GF-D8 (cell line): Measurements from ENCODE around the gene UBE4B.
"Not testable (repeated sequence)": the region's sequence is repeated elsewhere in the genome, so short reads cannot be mapped to it uniquely, and the experiment has no call there.

ENCODE experiments used
- DNase-seq: peaks from one replicate; lab custom pipeline; 2025; lab: John Stamatoyannopoulos, UW

Gene UBE4B

DNA sequence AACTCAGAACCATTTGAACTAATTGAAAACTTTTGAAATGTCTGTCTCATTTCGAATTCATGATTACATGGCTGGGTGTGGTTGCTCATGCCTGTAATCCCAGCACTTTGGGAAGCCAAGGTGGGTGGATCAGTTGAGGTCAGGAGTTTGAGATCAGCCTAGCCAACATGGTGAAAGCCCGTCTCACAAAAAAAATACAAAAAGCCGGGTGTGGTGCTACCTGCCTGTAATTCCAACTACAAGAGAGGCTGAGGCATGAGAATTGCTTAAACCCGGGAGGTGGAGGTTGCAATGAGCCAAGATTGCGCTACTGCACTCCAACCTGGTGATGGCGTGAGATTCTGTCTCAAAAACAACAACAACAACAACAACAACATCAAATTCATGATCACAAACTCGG lies 40.6 kb downstream of the UBE4B start:
- not testable (repeated sequence) for DNase-seq

DNA sequence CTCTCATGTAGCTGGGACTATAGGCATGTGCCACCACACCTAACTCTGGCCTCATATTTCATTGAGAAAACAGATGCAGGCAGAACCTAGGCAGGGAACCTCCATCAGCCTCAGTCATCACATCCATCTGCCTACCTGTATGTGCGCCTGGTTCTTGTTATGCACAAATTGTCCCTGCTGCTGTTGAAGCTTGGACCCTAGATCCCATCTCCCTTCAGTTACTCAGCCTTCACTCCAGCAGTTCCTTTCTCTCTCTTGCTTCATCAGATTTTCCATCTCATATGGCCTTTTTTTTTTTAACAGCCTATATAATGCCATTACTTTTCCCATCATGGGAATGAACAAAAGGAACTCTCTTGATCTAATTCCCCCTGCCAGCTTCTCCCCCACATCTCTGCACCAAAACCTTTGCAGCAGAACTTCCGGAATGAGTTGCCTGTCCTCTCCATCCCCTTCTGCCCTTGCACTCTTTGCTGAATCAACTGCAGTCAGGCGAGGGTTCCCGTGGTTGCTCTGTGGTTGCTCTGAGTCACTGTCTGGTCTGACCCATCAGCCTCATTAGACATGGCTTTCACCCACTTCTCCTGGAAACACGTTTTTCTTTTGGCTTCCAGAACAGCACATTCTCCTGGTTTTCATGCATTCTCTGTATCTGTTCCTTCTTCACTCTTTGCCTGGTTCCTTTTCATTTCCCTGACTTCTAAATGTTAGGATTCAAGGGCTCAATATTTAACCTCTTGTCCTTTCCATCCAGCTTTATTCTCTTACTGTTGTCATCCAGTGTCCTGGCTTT lies 41.5 kb downstream of the UBE4B start:
- DNase-seq: peak; percentile 76

DNA sequence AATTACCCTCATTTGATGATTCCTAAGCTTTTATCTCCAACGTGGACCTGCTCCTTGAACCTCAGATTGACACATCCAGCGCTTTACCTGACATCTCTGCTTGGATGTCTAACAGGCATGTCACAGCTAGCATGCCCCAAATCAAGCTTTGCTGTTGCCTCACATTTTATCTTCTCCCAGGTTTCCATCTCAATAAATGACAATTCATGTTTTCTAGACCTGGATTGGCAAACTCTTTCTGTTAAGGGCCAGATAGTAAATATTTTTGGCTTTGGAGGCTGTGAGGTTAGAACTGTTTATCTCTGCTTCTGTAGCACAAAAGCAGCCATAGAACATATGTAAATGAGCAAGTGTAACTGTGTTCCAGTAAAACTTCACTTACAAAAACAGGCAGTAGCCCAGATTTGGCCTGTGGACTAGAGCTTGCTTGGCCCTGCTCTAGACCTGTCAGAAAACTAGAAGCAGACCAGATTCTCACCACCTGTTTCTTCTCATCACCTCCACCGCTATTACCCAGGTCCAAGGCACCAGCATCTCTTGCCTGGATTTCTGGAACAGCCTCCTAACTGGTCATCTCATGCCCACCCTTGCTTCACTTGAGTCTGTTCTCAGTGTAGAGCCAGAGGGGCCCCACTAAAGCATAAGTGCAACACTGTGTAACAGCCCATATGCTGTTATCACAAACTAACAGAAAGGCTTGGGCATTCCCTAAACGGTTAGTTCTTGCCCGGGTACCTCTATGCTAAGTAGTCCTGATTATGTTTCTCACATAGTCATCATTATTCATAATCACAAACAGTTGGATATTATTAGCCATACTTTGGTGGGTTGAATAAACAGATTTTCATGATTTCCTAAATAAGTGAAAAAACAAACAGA lies 42.3 kb downstream of the UBE4B start:
- DNase-seq: no peak

DNA sequence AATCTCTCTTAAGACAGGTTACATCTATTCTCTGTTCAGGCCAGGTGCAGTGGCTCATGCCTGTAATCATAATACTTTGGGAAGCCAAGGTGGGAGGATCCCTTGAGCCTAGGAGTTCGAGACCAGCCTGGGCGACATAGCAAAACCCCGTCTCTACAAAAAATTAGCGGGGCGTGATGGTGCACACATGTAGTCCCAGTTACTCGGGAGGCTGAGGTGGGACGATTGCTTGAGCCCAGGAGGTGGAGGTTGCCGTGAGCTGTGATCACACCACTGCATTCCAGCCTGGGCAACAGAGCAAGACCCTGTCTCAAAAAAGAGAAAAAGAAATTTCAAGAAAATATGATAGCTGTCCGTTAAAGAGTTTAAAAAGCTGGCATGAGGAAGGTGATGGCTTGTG lies 43.0 kb downstream of the UBE4B start:
- no peak for DNase-seq

DNA sequence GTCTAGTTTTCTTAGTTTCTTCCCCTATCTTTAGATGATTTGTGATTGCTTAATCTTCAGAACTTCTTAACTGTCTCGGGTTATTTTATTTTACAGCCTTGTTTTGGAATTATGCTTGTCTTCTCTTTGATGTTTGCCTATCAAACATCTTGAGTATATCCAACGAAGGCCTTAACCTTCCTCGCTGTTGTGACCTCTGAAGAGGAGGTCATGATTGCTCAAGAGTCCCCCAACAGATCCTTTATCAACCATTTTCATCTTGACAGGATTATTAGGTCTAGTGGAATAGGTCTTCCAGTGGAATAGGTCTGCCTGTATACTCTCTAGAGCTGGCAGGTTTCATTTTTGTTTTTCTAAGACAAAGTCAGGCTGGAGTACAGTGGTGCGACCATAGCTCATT lies 45.7 kb downstream of the UBE4B start:
- no peak for DNase-seq

DNA sequence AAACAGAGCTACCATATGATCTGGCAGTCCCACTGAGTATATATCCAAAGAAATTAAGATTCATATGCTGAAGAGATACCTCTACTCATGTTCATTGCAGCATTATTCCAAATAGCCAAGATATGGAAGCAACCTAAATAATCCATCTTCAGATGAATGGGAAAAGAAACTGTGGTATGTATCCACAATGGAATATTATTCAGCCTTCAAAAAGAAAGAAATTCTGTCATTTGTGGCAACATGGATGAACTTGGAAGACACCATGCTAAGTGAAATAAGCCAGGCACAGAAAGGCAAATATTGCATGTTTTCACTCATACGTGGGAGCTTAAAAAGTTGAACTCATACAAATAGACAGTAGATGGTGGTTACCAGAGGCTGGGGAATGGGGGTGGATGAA lies 47.8 kb downstream of the UBE4B start:
- no peak for DNase-seq

DNA sequence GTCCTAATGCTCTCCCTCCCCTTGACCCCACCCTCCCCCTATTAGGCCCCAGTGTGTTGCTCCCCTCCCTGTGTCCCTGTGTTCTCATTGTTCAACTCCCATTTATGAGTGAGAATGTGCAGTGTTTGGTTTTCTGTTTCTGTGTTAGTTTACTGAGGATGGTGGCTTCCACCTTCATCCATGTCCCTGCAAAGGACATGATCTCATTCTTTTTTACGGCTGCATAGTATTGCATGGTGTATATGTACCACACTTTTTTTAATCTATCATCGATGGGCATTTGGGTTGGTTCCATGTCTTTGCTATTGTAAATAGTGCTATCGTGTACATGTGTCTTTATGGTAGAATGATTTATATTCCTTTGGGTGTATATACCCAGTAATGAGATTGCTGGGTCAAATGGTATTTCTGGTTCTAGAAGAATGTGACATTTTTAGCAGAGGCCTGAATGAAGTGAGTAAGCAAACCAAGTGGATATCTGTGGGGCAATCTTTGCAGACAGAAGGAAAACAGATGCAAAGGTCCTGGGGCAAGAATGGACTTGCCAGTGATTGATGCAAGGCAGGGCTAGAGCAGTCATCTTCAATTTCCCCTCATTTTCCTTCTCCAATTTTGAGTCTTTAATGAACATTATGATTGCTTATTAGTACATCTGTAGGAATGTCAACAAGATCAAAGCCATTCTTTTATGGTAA lies 50.2 kb downstream of the UBE4B start:
- DNase-seq: no peak

DNA sequence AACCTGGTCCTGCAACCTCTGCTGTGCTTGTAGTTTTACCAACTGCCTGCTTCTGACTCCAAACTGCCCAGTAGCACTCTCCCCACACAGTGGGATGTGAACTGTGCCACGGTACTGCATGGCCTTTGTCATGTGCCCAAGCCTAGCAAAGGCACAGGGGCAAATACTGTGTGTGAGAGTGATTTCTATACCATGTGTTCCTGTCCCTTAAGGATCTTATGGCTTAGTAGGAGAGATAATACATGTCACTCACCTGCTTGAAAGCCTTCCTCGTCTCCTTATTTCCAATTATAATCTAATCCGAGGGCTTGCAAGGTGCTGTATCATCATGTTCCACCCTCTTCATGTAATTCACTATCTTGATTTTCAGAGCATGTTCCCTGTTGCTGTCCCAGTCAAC lies 51.3 kb downstream of the UBE4B start:
- DNase-seq: no peak

DNA sequence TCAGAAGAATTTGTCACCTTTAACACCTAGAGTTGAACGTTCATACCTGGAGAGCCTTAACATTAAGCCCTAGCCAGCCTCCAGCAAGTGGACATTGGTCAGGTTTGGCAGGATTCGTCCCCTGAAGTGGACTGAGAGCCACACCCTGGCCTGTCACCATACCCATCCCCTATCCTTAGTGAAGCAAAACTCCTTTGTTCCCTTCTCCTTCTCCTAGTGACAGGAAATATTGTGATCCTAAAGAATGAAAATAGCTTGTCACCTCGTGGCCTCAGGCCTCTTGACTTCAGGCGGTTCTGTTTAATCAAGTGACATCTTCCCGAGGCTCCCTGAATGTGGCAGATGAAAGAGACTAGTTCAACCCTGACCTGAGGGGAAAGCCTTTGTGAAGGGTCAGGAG lies 52.3 kb downstream of the UBE4B start:
- DNase-seq: no peak

DNA sequence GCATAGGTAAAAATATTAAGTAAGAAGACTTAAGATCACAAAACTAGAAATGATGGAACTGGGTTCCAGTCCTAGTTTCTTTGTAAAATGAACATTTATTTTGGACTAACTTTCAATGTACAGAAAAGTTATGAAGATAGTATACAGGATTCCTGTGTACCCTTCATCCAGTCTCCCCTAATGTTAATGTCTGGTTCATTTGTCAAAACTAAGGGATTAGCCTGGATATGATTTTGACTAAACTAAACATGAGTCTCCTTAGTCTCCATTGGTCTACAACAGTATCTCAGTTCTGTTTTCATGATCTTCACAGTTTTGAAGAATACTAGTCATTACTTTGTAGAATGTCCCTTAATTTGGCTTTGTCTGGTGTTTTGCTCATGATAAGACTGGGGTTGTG lies 54.5 kb downstream of the UBE4B start:
- no peak for DNase-seq

DNA sequence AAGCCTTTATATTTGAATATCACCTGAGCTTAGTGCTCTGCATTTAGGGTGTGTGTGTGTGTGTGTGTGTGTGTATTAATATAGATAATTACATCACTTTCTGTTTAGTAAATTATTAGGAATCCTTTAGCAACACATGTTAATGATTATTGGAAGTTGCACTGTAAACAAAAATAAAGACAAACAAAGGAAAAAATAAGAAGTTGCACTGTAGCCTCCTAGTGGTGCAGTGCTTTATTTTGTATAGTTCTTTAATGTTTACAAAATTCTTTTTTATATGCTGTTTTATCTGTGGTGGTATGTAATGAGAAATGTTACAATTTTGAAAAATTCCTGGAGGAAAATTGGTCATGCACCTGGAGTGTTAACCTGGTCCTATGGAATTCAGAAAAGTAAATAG lies 69.2 kb downstream of the UBE4B start:
- no peak for DNase-seq

DNA sequence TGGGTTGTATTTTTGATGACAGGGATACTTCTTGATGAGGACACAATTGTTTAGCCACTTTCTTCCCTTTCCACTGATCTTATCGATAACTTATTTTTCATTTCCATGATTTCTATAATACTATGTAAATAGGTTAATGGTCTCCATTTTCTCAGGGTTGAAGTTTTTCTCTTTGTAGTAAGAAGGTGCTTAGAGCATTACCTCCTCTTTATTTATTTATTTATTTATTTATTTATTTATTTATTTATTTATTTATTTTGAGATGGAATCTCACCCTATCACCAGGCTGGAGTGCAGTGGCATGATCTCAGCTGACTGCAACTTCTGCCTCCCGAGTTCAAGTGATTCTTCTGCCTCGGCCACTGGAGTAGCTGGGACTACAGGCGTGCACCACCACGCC lies 70.4 kb downstream of the UBE4B start:
- DNase-seq: no peak

DNA sequence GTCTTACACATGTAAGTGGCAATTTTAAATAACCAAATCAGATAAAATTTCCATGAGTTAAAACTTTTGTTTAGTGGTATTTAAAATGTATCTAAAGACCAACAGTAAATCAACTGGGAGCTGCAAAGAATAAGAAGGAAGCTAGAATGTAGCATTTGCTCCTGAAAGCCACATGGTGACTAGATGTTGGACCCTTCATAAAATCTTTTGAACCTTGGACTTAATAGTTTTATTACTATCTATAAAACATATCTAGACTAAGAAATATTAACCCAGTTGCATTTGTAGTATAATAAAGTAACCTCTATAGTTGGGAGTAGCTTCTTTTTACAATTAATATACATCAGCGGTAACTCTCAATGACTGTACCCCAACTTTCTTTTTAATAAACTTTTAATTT lies 72.1 kb downstream of the UBE4B start:
- no peak for DNase-seq

DNA sequence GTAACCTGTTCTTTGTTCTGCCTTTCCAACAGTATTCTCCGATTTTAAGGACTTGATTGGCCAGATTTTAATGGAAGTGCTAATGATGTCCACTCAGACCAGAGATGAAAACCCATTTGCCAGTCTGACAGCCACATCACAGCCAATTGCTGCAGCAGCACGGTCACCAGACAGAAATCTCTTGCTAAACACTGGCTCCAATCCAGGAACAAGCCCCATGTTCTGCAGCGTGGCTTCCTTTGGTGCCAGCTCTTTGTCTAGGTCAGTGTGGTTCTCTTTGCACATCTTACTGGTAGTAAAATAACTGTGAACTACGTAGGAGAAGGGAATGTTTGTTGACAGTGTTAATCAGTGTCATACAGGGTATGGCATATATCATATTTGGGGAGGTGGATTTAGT lies 72.7 kb downstream of the UBE4B start:
- DNase-seq: no peak

DNA sequence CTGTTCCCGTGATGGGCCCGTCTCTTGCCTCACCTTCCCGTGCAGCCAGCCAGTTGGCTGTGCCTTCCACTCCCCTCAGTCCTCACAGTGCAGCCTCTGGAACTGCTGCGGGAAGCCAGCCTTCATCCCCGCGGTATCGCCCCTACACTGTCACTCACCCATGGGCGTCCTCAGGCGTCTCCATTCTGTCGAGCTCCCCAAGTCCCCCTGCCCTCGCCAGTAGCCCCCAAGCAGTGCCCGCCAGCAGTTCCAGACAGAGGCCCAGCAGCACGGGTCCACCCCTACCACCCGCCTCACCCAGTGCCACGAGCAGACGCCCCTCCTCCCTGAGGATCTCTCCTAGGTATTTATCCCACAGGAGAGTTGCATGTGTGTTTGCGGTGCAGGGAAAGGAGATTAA lies 73.5 kb downstream of the UBE4B start:
- DNase-seq: no peak

DNA sequence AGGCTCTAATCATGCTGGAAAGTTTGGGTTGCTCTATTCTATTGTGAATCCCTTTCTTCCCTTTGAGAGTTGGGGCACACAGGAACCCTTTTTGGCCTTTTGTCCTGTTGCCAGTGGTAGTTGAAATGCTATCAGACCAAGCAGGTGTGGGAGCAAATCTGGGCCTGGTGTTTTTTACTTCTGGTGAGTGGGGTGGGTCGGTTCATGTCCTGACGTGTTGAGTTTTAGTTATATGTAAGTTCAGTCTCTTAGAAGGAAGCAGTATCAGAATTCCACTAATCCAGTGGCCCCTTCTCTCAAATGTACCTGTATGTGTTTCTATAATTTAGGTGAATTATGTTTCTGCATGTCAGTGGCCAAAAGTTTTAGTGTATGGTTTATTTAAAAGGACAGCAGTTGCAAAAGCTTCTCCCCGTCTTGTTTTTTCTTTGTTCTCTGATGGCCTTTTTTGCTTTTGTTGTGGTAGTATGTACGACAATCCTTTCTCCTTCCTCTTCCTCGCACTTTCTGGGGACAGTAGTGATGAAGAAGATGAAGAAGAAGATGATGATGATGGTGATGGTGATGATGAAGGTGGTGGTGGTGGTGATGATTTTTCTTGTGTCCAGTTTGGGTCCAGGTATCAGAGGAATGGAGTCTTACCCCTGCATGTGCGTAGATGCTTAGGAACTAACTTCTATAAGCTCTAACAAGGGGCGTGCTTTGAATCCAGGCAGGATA lies 74.2 kb downstream of the UBE4B start:
- DNase-seq: no peak

DNA sequence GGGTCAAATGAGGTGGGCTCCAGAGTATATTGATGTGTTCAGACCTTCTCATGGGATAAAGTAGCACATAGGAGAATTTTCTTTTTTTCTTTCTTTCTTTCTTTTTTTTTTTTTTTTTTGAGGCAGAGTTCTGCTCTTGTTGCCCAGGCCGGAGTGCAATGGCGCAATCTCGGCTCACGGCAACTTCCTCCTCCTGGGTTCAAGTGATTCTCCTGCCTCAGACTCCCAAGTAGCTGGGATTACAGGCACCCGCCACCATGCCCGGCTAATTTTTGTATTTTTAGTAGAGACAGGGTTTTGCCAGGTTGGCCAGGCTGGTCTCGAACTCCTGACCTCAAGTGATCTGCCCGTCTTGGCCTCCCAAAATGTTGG lies 74.7 kb downstream of the UBE4B start:
- DNase-seq: not testable (repeated sequence)

DNA sequence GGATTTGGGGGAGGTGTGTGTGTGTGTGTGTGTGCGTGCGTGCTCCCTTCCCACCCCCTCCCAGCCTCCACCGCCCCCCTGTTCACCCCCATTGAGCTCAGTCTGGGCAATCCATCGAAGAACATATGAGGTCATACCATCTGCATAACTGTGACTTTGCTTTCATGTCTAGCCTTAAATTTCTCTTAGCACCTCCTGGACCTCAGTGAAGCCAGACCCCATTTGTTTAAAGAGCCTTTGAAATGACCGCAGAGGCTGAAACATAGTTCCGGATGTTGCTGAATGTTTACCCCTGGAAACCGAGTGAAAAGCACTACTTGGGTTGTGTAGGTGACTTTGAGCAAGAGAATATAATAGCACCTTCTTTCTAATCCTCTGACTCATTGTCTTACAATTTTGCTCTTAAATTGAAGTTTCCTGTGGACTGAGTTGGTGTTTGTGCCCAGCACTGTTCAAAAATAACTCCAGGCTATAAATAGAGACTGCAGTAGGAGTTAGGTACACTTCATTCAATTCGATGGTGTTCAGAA lies 75.4 kb downstream of the UBE4B start:
- DNase-seq: no peak

DNA sequence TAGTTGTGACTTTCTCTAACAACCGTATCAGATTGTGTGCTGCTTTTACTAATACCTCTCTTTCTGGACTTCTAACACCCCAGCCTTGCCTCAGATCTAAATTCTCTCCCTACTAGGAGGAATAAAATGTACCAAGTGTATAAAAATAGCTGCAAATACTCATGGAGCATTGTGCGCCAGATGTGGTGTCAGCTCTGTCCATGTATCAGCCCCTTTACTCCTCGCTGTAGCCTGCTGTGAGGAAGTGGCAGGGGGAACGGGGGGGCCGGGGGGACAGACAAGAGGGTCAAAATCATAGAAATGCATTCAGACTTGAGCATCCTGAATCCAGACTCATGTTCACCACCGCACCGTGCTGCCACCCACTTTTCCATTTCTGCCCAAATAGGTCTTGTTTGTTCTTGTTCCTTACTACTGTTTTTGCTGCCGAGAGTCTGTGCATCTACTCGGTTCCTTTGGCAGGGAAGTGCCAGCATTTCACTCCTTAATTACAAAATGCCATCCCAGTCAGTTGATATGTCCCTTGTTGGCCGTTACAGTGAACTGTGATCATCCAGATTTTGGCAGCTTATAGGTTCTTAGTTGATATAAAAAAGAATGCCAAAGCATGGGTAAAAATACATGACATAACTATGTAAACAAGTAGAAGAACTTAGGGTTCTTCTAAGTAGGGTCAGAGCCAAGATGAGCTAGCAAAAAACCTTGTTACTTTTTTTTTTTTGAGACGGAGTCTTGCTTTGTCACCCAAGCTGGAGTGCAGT lies 76.4 kb downstream of the UBE4B start:
- DNase-seq: no peak

DNA sequence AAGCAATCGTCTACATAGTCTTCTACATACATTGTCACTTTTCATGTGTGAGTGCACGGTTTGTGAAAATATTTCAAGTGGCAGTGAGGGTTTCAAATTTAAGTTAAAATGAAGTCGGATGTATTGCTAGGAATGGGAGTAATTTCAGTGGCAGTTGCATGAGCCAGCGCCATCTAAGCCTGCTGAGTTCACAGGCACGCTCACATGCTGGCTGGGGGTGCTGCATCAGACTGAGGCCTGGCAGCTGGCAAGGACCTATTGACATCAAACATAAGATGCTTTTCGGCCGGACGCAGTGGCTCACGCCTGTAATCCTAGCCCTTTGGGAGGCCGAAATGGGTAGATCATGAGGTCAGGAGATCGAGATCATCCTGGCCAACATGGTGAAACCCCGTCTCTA lies 80.7 kb downstream of the UBE4B start:
- no peak for DNase-seq

DNA sequence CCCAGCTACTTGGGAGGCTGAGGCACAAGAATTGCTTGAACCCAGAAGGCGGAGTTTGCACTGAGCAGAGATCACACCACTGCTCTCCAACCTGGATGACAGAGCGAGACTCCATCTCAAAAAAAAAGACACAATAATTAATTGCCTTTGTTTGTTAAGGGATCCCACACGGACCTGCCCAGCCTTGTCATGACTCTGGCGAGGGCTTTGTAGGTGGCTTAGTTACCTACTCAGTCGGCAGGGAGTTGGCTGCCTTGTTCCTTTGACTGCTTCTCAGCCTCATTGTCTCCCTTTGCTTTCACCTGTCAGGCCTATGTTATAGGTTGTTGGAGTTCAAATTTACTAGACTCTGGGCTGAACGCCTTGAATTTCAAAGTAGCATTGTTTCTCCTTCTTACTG lies 82.0 kb downstream of the UBE4B start:
- DNase-seq: no peak
